Activated CD8-positive, alpha-beta memory T cell treated with anti-CD3 and anti-CD28 coated beads for 1 hour (primary cell): ENCODE data around the gene REPIN1.

ENCODE experiments used
- DNase-seq, 2 donors: peaks; one replicate each; pipeline ENCODE4 v3.0.0-alpha.2; 2020; ENCODE audit warnings: low read depth in 1 of 2; ENCODE audit errors: extremely low read depth in 1 of 2

REPIN1 gene

GRCh38 chr7:150359622-150360362 is 8.8 kb upstream of the REPIN1 start:
- DNase-seq = no peak

GRCh38 chr7:150360363-150361058 is 8.1 kb upstream of the REPIN1 start:
- DNase-seq = no peak

- DNase-seq = no peak
These were observed 7.2 kb upstream of the REPIN1 start for GRCh38 chr7:150361402-150361801.

DNA sequence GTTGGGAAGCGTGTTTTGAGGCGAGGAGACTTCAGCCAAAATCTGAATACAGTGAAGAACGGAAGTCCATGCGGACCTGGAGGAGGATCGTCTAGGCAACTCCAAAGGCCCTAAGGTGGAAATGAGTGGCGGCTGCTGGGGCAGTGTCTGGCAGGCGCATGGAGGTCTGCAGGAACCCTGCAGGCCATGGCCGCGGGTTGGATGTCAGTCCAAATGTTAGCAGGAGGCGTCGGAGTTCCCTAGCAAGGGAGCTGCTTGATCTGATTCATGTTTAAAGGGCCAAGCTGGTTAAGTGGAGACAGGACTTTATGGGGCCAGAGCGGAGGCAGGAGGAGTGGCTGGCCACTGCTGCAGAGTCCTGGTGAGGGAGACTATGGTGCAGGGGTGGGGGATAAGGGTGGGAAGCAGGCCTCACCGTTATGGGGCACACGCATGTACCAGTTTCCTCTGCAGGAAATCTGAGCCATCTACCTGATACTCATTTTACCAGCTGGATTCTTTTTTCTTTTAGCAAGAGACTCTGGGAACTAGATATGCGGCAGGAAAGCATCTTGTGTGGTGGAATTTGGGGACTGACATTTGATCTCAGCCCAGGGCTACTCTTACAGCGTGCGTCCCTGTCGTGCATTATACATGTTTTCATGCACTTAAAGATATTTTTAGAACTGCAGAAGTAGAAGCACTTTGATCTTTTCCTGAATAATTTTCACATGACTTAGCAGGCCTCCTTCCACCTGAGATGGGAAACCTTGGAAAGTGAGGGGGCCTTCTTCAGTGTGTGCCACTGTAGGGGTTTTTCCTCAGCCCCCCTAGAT is 6.6 kb upstream of the REPIN1 start:
- DNase-seq = no peak

DNA sequence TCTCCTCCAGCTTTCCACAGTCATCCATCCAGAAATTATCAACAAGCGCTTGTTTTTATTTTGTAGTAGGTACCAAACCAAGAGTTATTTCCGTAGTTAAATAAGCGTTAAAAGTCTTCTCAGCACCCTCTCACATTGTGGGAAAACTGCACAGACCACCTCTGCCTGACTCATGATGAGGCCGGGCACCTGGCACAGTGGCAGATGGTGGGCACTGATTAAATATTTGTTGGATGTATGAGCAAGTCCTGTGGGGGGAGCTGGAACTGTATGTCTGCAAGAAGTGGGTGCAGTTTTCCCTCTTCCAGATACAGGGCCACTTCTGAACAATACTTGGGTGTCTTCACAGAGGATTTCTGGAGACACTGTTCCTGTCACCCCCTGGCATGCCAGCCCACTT is 5.3 kb upstream of the REPIN1 start:
- DNase-seq = no peak

DNA sequence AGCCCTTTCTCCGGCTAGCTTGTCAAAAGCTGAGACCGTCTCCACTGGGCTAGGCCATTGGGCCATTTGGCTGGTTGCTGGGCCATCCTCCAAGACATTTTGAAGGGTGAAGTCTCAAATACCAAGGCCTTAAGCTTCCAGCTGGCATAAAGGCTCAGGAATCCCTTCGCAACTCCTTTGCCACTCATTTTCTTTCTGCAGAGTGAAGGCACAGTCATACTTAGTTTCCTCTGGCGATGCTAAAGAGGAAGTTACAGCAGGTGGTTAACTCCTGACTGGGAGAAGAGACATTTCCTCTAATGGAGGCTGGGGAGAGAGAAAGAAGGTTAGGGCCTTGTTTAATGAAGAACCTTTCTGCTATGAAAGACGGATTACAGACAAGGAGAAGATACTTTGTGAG is 4.8 kb upstream of the REPIN1 start:
- DNase-seq = no peak

DNA sequence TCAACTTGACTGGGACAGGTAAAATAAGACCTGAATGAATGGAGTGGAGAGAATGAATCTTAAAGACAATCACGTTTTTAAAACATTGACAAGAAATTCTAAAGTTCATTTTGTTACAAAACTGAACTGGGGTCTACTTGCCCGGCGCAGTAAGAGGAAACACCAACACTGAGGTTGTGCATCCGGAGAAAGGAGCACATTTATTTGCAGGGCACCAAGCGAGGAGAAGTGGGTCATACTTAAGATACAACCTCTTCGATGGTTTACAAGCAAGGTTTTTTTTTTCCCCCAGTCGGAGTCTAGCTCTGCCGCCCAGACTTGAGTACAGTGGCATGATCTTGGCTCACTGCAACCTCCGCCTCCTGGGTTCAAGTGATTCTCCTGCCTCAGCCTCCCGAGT is 3.4 kb upstream of the REPIN1 start:
- no peak for DNase-seq

DNA sequence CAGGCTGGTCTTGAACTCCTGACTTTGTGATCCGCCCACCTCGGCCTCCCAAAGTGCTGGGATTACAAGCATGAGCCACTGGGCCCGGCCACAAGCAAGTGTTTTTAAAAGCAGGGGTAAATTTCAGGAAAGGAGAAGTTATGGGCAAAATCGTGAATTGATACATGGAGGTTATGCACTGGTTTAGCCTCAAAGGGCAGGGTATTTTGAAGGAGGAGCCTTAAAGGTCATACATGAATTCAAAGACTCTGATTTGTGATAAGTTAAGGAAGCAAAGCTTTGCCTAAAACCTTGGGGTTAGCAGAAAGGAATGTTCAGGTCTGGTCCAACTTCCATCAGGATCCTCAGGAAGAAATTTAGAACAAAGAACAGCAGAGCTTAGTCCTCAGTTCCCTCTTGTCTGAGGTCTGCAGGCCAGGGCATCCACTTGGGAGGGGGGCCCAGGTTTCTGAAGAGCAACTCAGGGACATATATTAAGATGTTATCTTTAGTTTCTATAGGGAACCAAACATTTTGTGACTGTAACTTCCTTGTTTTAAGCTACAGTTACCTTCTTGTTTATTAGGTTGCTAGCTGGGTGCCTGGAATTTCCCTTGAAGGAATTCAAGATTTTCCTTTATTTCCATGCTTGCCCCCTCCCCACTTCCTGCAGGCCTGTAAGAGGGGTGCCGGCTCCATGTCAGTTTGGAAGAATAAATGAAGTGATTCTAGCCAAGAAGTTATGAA is 2.8 kb upstream of the REPIN1 start:
- DNase-seq = no peak

DNA sequence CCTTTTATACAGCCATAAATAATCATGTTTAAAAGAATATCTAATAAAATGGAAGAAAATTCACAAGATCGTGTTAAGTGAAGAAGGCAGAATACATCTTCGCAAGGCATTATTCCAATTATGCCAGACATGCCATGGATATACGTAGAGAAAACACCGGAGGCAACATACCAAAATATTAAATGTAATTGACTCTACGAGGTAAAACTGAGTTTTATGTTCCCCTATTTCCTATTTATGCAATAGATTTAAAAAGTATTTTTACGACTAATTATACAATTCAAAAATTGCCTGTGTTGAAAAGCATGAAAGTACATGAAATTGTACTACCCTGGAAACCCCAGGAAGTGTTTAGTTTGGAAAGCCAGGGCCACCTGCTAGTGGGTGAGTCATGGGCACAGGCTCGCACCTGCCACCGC is 936 bp upstream of the REPIN1 start:
- DNase-seq = no peak

GRCh38 chr7:150368884-150369747 is 494 bp downstream of the REPIN1 start:
- DNase-seq = peak in 1 of 2 donors; percentile 46

GRCh38 chr7:150369748-150370501 is 1.3 kb downstream of the REPIN1 start:
- no peak for DNase-seq

DNA sequence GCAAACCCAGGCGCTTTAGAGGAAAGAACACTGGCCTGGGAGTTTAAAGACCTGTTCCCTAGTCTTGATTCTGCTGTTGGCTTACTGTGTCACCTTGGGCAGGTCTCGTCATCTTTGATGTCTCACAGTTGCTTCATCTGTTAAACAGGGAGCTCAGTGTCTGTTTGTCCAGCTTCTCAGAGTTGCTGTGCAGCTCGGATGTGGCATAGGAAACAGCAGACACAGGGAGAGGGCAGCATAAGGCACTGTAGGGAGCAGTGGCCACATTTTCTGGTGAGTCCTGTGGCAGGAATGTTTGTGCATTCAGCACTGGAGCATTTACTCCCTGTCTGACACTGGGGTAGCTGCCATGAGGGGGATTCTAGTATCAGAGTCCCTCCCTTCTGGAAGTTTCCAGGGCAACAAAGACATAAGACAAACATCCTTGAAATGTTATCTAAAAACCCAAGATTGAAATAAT is 2.0 kb downstream of the REPIN1 start:
- no peak for DNase-seq

DNA sequence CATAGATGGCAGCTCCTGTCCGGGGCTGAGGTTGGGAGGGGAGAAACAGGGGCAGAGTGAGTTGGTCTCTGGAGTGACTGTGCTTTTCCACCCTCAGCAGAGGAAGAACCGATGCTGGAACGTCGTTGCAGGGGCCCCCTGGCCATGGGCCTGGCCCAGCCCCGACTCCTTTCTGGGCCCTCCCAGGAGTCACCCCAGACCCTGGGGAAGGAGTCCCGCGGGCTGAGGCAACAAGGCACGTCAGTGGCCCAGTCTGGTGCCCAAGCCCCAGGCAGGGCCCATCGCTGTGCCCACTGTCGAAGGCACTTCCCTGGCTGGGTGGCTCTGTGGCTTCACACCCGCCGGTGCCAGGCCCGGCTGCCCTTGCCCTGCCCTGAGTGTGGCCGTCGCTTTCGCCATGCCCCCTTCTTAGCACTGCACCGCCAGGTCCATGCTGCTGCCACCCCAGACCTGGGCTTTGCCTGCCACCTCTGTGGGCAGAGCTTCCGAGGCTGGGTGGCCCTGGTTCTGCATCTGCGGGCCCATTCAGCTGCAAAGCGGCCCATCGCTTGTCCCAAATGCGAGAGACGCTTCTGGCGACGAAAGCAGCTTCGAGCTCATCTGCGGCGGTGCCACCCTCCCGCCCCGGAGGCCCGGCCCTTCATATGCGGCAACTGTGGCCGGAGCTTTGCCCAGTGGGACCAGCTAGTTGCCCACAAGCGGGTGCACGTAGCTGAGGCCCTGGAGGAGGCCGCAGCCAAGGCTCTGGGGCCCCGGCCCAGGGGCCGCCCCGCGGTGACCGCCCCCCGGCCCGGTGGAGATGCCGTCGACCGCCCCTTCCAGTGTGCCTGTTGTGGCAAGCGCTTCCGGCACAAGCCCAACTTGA is 2.7 kb downstream of the REPIN1 start:
- no peak for DNase-seq

GRCh38 chr7:150371996-150372270 is 3.3 kb downstream of the REPIN1 start:
- no peak for DNase-seq

DNA sequence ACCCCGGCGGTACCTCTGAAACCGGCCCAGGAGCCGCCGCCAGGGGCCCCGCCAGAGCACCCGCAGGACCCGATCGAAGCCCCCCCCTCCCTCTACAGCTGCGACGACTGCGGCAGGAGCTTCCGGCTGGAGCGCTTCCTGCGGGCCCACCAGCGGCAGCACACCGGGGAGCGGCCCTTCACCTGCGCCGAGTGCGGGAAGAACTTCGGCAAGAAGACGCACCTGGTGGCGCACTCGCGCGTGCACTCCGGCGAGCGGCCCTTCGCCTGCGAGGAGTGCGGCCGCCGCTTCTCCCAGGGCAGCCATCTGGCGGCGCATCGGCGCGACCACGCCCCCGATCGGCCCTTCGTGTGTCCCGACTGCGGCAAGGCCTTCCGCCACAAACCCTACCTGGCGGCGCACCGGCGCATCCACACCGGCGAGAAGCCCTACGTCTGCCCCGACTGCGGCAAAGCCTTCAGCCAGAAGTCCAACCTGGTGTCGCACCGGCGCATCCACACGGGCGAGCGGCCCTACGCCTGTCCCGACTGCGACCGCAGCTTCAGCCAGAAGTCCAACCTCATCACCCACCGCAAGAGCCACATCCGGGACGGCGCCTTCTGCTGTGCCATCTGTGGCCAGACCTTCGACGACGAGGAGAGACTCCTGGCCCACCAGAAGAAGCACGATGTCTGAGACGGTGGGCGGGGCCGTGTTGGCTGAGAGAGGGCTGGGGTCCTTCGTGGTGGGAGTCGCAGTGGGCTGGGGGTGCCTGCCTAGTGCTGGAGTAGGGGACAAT is 3.8 kb downstream of the REPIN1 start:
- no peak for DNase-seq

DNA sequence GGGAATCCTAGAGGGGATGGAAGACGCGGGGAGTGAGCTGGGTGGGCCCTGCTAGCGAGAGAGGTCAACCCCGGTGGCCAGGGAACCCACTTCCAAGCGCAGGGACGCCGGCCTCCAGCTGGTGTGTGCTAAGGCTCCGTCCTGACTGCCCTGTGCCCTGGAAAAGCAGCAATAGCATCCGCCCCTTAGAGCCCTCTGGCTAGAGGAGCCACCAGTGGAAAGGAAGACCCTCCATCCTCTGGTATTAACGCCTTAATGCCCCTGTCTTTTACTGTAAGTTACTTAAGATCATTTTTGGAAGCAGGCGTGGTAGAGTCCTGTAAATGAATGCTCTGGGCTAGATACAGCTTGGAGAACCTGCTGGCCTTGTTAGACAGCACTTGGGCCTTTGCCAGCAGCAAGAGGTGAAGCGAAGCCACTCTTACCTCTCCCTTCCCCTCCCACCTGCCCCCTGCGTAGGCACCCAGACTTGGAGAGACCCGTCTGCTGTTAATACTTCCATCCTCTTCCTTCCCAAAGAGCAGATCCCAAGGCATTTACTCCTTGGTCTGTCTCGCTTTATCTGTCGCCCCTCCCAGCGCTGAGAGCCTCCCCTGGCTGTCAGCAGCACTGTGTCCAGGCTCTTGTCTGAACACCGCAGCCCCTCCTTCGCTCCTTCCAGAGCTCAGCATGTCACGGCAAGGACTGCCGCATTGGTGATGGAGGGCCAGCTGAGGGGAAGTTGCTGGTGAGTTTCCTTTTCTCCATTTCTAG is 4.6 kb downstream of the REPIN1 start:
- no peak for DNase-seq

GRCh38 chr7:150374026-150374425 is 5.4 kb downstream of the REPIN1 start:
- DNase-seq = no peak
